GM10248 (cell line): ENCODE measurements around the gene PPP1R12C.

Source experiments
- CTCF ChIA-PET: fragments of 300-600 bp; sonication (Branson Sonifier 250); formaldehyde crosslinking; extraction: SDS; loops from one replicate; lab custom pipeline; 2021; ENCODE audit warnings: antibody characterized with exemption; lab: Yijun Ruan, JAX
- POLR2A ChIA-PET: fragments of 350-650 bp; sonication (Branson Sonifier 250); formaldehyde crosslinking; extraction: SDS; loops from one replicate; lab custom pipeline; 2020; ENCODE audit warnings: antibody characterized with exemption; lab: Yijun Ruan, JAX
- DNase-seq: peaks from one replicate; pipeline ENCODE4 v3.0.0; 2012; ENCODE audit errors: extremely low spot score
- TF ChIP-seq, protein P1 (sequence below): IDR thresholded peaks from 2 replicates; pipeline ENCODE4 v1.5.1; 2012; ENCODE audit warnings: mild to moderate bottlenecking, low read depth; ENCODE audit errors: extremely low read depth, missing control alignments, control extremely low read depth

The PPP1R12C gene

DNA sequence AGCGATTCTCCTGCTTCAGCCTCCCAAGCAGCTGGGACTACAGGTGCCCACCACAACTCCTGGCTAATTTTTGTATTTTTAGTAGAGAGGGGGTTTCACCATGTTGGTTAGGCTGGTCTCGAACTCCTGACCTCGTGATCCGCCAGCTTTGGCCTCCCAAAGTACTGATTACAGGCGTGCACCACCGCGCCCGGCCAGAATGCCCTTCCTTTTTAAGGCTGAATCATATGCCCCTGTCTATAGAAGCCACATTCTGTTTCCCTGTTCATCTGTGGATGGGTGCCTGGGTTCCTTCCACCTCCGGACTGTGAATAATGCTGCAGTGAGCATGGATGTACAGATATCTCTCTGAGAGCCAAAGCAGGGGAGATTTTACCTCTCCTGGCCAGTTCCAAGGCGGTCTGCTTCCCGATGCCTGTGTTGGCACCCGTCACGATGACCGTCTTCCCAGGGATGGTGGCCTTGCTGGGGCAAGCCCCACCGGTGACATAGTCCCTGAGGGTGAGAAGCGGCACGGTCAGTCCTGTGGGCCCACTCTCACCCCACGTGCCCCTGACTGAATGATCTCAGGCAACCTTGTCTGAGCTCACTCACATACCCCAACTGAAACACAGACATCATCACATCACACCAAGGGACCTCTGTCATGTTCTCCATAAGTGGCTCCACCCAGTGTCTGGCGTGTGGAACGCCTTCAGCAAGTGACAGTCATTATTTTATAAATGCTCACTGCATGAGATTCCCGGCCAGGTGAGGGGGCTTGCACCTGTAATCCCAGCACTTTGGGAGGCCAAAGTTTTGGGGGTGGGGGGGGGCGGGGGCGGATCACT lies 58.4 kb downstream of the PPP1R12C start:
- ChIA-PET POLR2A (no interaction called here), CTCF (interaction anchor here (2.0 kb wide), 1 partner anchor 10 kb away, joined by 4 read pairs; no protein-coding TSS in a partner anchor)
- TF ChIP-seq, protein P1, sequence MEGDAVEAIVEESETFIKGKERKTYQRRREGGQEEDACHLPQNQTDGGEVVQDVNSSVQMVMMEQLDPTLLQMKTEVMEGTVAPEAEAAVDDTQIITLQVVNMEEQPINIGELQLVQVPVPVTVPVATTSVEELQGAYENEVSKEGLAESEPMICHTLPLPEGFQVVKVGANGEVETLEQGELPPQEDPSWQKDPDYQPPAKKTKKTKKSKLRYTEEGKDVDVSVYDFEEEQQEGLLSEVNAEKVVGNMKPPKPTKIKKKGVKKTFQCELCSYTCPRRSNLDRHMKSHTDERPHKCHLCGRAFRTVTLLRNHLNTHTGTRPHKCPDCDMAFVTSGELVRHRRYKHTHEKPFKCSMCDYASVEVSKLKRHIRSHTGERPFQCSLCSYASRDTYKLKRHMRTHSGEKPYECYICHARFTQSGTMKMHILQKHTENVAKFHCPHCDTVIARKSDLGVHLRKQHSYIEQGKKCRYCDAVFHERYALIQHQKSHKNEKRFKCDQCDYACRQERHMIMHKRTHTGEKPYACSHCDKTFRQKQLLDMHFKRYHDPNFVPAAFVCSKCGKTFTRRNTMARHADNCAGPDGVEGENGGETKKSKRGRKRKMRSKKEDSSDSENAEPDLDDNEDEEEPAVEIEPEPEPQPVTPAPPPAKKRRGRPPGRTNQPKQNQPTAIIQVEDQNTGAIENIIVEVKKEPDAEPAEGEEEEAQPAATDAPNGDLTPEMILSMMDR: no peak
- no peak for DNase-seq

DNA sequence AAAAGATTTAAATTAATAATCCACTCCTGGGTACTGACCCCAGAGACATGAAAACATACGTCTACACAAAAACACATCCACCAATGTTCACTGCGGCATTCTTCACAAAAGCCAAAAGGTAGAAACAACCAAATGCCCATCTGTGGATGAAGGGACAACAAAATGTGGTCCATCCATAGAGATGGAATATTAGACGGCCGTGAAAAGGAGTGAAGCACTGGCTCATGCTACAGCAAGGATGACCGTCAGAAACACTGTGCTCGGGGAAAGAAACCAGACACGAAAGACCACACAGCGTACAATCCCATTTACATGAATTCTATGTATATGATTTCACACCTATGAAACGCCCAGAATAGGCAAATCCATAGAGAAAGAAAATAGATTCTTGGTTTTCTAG lies 60.6 kb downstream of the PPP1R12C start:
- ChIA-PET CTCF (no interaction called here), POLR2A (no interaction called here)
- TF ChIP-seq, protein P1: no peak
- no peak for DNase-seq

DNA sequence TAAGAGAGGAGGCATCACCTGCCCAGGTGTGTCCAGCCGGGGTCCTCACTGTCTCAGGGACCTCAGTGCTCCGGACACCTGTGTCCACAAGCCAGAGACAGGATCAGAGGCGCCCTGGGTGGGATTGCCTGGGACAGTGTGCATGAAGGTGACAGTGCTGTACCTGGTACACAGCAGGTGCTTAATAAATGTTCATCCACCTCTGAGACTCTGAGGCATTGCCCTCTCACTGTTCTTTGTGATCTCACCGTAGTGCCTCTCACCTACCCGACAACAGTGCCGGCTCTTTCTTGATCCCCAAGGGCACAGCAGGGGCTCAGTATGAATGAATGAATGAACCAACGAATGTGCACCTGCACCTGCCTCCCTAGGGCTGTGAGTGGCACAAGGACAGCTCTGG lies 63.7 kb downstream of the PPP1R12C start:
- ChIA-PET CTCF (interaction anchor here (1.1 kb wide), 1 partner anchor 35 kb away, joined by 3 read pairs; no protein-coding TSS in a partner anchor), POLR2A (no interaction called here)
- no peak for DNase-seq
- TF ChIP-seq, protein P1: no peak

DNA sequence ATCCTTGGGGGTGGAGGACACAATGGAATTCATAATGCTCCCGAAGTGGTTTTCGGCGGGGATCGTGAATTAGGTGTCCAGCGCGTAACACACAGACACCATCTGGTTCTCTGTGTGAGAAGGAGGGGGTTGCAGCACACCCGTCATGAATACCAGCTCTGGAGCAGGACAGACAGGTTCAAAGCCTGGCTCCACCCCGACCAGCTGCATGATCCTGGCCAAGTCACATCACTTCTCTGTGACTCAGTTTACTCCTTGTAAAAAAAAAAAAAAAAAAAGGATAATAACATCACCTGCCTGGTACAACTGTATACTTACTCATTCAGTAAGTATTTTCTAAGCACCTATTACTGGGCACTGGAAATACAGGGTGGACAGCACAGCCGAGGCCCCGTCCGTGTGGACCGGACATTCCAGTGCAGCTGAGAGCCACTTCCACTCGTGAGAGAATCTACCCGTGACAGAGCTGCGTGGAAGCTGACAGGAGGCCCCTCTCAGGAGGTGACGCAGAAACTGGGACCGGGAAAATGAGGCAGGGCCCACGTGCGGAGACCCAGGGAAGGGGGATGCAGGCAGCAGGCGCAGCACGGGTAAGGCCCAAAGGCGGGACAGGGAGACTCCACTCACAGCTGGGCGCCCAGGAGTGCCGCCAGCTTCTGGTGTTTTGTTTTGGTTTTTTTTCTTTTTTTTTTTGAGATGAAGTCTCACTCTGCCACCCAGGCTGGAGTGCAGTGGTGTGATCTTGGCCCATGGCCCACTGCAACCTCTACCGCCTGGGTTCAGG lies 66.5 kb downstream of the PPP1R12C start:
- ChIA-PET POLR2A (no interaction called here), CTCF (no interaction called here)
- TF ChIP-seq, protein P1: no peak

DNA sequence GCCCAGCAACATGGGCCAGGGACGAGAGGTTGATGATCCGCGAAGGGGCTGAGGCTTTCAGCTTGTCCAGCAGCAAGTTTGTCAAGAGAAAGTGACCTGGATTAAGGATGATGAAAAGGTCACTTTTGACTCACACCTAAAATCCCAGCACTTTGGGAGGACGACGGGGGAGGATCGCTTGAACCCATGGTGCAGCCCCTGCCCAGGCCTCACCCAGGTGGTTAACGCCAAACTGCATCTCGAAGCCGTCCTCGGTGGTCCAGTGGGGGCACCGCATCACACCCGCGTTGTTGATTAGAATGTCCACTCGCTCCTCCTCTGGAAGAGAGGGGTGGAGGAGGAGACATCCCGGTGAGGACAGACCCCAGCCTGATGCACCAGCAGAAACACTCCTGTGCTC lies 69.0 kb downstream of the PPP1R12C start:
- ChIA-PET CTCF (no interaction called here), POLR2A (no interaction called here)
- TF ChIP-seq, protein P1: no peak
- no peak for DNase-seq

More for the DNA sequence above, 66.5 kb downstream of the PPP1R12C start:
- no peak for DNase-seq

DNA sequence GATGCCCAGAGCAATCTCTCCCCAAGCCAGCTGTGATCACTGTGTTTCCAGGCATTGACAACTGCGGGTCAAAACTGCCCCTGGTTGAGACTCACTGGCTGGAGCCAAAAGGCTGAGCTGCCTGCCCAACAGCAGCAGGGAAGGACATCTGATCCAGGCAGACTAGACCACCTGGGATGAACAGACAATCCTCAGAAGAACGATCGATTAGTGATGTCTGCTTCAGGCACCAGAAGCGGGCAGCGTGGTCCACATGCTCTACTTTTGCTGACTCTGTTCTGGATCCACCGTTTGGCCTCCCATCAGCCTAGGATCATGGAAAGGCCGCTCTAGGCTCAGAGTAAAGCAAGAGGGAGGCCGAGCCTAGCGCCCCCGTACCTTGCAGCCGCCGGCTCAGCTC lies 69.5 kb downstream of the PPP1R12C start:
- TF ChIP-seq, protein P1: no peak
- CTCF ChIA-PET: no interaction called here
- no peak for DNase-seq
- POLR2A ChIA-PET: no interaction called here
